RWPE2 (cell line): ENCODE measurements around the gene TESK2.
"Not testable (repeated sequence)": the region's sequence is repeated elsewhere in the genome, so short reads cannot be mapped to it uniquely, and the experiment has no call there.

ENCODE experiments used
- ATAC-seq: fragments of 200-7000 bp; cut with Tn5 transposase; 3 replicates; pipeline ENCODE4 v1.9.1; 2021; ENCODE audit warnings: low read depth
- DNase-seq: peaks from one replicate; pipeline ENCODE4 v3.0.0-alpha.2; 2020; ENCODE audit warnings: low spot score
- H3K27ac ChIP-seq: fragments of 450-650 bp; 2 replicates; pipeline ENCODE4 v1.5.1; 2017; ENCODE audit warnings: mild to moderate bottlenecking; ENCODE audit not compliant: poor library complexity, severe bottlenecking
- H3K27me3 ChIP-seq: fragments of 250-450 bp; sonication (Bioruptor Pico); 2 replicates; pipeline ENCODE4 v1.5.1; 2021; ENCODE audit warnings: mild to moderate bottlenecking, moderate library complexity; ENCODE audit not compliant: insufficient read depth, poor library complexity, severe bottlenecking
- H3K36me3 ChIP-seq: fragments of 250-450 bp; sonication (Bioruptor Pico); 2 replicates; pipeline ENCODE4 v1.5.1; 2020; ENCODE audit warnings: low read depth, mild to moderate bottlenecking, moderate library complexity
- H3K4me1 ChIP-seq: fragments of 250-450 bp; sonication (Bioruptor Pico); 2 replicates; pipeline ENCODE4 v1.5.1; 2021; ENCODE audit warnings: mild to moderate bottlenecking, moderate library complexity; ENCODE audit not compliant: insufficient read depth, poor library complexity, severe bottlenecking
- H3K4me3 ChIP-seq: fragments of 250-450 bp; sonication (Bioruptor Pico); 2 replicates; pipeline ENCODE4 v1.5.1; 2021; ENCODE audit warnings: mild to moderate bottlenecking, moderate library complexity; ENCODE audit not compliant: severe bottlenecking
- H3K9me3 ChIP-seq: fragments of 250-450 bp; sonication (Bioruptor Pico); 2 replicates; pipeline ENCODE4 v1.5.1; 2021; ENCODE audit warnings: mild to moderate bottlenecking, moderate library complexity; ENCODE audit not compliant: severe bottlenecking
- CTCF ChIP-seq: fragments of 450-650 bp; IDR thresholded peaks from one replicate; pipeline ENCODE4 v1.5.1; 2017; ENCODE audit warnings: mild to moderate bottlenecking, moderate library complexity; ENCODE audit not compliant: poor library complexity, severe bottlenecking

The TESK2 gene

GRCh38 chr1:45491487-45492260 is 711 bp upstream of the TESK2 start:
- no peak for TF ChIP-seq CTCF
- no peak for ATAC-seq
- no peak for DNase-seq
- Histone ChIP-seq H3K4me3 (peak overlapping the region; percentile 14), H3K27me3 (no peaks in the 10 kb centered on the region), H3K36me3 (no peaks in the 10 kb centered on the region), H3K27ac (no peak overlapping the region), H3K9me3 (no peaks in the 10 kb centered on the region), H3K4me1 (no peaks in the 10 kb centered on the region)

DNA sequence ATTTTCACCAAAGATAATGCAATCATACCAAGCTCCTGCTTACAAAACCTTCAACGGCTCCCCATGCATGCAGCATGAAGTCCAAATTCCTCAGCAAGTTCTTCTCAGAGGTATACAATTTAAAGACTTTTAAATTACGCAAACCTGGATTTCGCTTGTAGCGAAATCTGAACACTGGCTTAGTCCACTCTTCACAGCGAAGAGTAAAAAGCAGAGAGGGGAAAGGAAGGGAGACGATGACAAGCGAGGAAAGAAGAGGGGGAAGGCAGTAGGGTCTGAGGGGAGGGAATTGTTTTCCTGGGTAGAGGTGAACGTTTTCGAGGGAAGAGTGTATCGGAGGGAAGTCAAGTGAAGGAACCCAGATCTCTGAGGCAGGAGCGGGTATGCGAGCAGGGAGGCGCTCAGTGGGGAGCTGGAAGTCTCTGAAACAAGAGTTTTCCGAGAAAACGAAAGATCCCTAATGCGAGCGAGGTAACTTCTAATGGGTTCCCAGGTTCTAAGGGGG is 790 bp downstream of the TESK2 start:
- H3K4me1 ChIP-seq, result no peaks in the 10 kb centered on the region
- no peak for TF ChIP-seq CTCF
- no peak for ATAC-seq
- no peaks in the 10 kb centered on the region for H3K36me3 ChIP-seq
- DNase-seq, result no peak
- peak overlapping the region; percentile 61 for H3K4me3 ChIP-seq
- peak overlapping the region; percentile 7 for H3K27ac ChIP-seq
- no peaks in the 10 kb centered on the region for H3K9me3 ChIP-seq
- no peaks in the 10 kb centered on the region for H3K27me3 ChIP-seq

DNA sequence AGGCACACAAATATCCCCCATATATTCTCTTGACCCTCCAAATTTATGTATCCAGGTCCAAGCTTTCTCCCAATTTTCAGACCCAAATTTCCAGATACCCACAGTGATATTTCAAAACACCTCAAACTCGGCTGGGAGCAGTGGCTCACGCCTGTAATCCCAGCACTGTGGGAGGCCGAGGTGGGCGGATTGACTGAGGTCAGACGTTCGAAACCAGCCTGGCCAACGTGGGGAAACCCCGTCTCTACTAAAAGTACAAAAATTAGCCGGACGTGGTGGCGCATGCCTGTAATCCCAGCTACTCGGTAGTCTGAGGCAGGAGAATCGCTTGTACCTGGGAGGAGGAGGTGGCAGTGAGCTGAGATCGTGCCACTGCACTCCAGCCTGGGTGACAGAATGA is 1.6 kb downstream of the TESK2 start:
- not testable (repeated sequence) for H3K4me1 ChIP-seq, ATAC-seq, H3K27ac ChIP-seq, DNase-seq, H3K27me3 ChIP-seq, H3K36me3 ChIP-seq, H3K9me3 ChIP-seq
- peak overlapping the region; percentile 61 for H3K4me3 ChIP-seq

- Histone ChIP-seq H3K36me3 (no peaks in the 10 kb centered on the region), H3K4me1 (no peaks in the 10 kb centered on the region), H3K27me3 (no peaks in the 10 kb centered on the region), H3K27ac (no peak overlapping the region), H3K4me3 (no peak overlapping the region), H3K9me3 (no peaks in the 10 kb centered on the region)
- no peak for DNase-seq
- ATAC-seq, result no peak
- TF ChIP-seq CTCF, result no peak
These were observed 2.1 kb downstream of the TESK2 start for GRCh38 chr1:45488666-45489377.

- TF ChIP-seq CTCF, result no peak
- Histone ChIP-seq H3K27ac (no peak overlapping the region), H3K27me3 (no peaks in the 10 kb centered on the region), H3K9me3 (no peaks in the 10 kb centered on the region), H3K4me3 (no peak overlapping the region), H3K4me1 (no peaks in the 10 kb centered on the region), H3K36me3 (no peaks in the 10 kb centered on the region)
- ATAC-seq, result no peak
- no peak for DNase-seq
These were observed 5.0 kb downstream of the TESK2 start for GRCh38 chr1:45485949-45486348.
